ENCODE results near the gene MTUS2. TPM values are rescaled to one million over a fixed set of nuclear protein-coding genes. Genes with fewer than 3 reads are reported as not detected.

The MTUS2 gene
- total and polyA plus RNA-seq, 2 donors (not counting 3 experiments of a cell fraction or from before 2014, with no cell fraction given) = not detected

DNA sequence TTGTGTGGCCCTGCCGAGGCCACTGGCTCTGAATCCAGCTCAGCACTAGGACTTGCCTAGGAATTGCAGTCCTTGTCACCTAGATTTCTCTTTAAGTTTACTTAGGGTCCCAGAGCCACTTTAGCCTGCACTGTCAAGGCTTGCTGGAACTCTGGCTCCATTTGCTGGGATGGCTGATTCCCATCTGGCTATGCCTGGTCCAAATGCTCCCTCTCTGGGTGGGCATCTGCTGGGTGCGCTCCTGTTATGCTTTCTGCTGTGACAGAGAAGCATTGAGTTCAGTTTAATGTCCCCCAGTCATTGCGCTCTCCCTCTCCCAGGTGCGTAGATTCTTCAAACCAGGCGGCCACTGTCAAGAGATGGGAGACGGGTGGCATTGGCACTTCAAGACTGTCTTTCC, 102.2 kb downstream of the MTUS2 start:
- Histone ChIP-seq H3K27me3 (ENCODE audit: control insufficient read depth in 2 of 2, insufficient read depth in 2 of 2, low read length in 2 of 2) (no peaks in the 10 kb centered on the region), H4K20me1 (replicated peaks; ENCODE audit: control insufficient read depth, extremely low read depth, insufficient read depth, low read length) (no peaks in the 10 kb centered on the region), H3K9me1 (replicated peaks; ENCODE audit: control insufficient read depth, extremely low read depth, insufficient read depth, low read length) (no peaks in the 10 kb centered on the region), H3K4me1 (ENCODE audit: control insufficient read depth, extremely low read depth, insufficient read depth, low read length) (no peaks in the 10 kb centered on the region), H2AFZ (ENCODE audit: low read depth, low read length) (no peak overlapping the region), H3K79me2 (ENCODE audit: control insufficient read depth, insufficient read depth, low read length) (no peaks in the 10 kb centered on the region), H3K4me3 (replicated peaks in 1 of 3; ENCODE audit: insufficient read depth in 1 of 3, low read depth in 1 of 3, low read length in 3 of 3) (no peak overlapping the region), H3K27ac (ENCODE audit: insufficient read depth, low read depth, low read length) (no peak overlapping the region), H3K9ac (replicated peaks; ENCODE audit: extremely low read depth, insufficient read depth, low read length) (no peak overlapping the region), H3K9me3 (replicated peaks; ENCODE audit: control insufficient read depth, insufficient read depth, low read length) (peaks cover 3% of the 10 kb centered on the region), H3K4me2 (ENCODE audit: insufficient read depth, low read length) (no peak overlapping the region), H3K36me3 (ENCODE audit: control insufficient read depth in 2 of 2, extremely low read depth in 1 of 2, insufficient read depth in 2 of 2, low read length in 2 of 2) (no peaks in the 10 kb centered on the region)
- intact Hi-C loops (cut with micrococcal nuclease) (no loop called here), dilution Hi-C loops (cut with MboI; ENCODE audit: extremely low pct_ligation_motif_present, low sequenced_read_pairs) (no loop called here)
- POLR2A ChIA-PET = no interaction called here
- DNase-seq (ENCODE audit: low read depth, low spot score) = no peak
- FAIRE-seq = no peak
- CTCF ChIA-PET = no interaction called here
- BruUV-seq (replicated peaks) = no TSS peak
- no peak for TF ChIP-seq JUN (IDR thresholded peaks at IDR 0.05; ENCODE audit: borderline replicate concordance, insufficient read depth, insufficient read length, low read depth)

DNA sequence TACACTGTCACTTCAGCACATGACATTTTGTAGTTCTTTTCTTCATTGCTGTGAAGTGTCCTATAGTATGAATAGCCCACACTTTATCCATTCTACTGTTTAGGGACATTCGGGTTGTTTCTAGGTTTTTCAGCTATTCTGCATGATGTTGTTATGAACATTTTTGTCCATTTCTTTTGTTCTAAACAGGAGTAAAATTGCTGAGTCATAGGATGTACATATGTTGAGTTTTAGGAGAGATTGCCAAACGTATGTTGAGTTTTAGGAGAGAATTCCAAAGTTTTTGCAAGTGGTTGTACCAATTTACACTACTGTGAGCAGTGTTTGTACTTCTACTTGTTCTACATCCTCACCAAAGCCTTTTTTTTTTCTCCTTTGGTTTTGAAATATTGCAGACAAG, 115.0 kb downstream of the MTUS2 start:
- POLR2A ChIA-PET = no interaction called here
- Histone ChIP-seq H3K27ac (ENCODE audit: insufficient read depth, low read depth, low read length) (no peak overlapping the region), H3K4me1 (ENCODE audit: control insufficient read depth, extremely low read depth, insufficient read depth, low read length) (no peaks in the 10 kb centered on the region), H2AFZ (ENCODE audit: low read depth, low read length) (no peak overlapping the region), H3K27me3 (ENCODE audit: control insufficient read depth in 2 of 2, insufficient read depth in 2 of 2, low read length in 2 of 2) (no peaks in the 10 kb centered on the region), H3K79me2 (ENCODE audit: control insufficient read depth, insufficient read depth, low read length) (no peaks in the 10 kb centered on the region), H3K4me3 (replicated peaks in 1 of 3; ENCODE audit: insufficient read depth in 1 of 3, low read depth in 1 of 3, low read length in 3 of 3) (no peak overlapping the region), H4K20me1 (replicated peaks; ENCODE audit: control insufficient read depth, extremely low read depth, insufficient read depth, low read length) (no peaks in the 10 kb centered on the region), H3K4me2 (ENCODE audit: insufficient read depth, low read length) (no peak overlapping the region), H3K9ac (replicated peaks; ENCODE audit: extremely low read depth, insufficient read depth, low read length) (no peak overlapping the region), H3K9me3 (replicated peaks; ENCODE audit: control insufficient read depth, insufficient read depth, low read length) (no peaks in the 10 kb centered on the region), H3K36me3 (ENCODE audit: control insufficient read depth in 2 of 2, extremely low read depth in 1 of 2, insufficient read depth in 2 of 2, low read length in 2 of 2) (no peaks in the 10 kb centered on the region), H3K9me1 (replicated peaks; ENCODE audit: control insufficient read depth, extremely low read depth, insufficient read depth, low read length) (no peaks in the 10 kb centered on the region)
- dilution Hi-C loops (cut with MboI; ENCODE audit: extremely low pct_ligation_motif_present, low sequenced_read_pairs) = no loop called here
- no peak for DNase-seq (ENCODE audit: low read depth, low spot score)
- CTCF ChIA-PET = no interaction called here
- no TSS peak for BruUV-seq (replicated peaks)
- TF ChIP-seq, protein P1, sequence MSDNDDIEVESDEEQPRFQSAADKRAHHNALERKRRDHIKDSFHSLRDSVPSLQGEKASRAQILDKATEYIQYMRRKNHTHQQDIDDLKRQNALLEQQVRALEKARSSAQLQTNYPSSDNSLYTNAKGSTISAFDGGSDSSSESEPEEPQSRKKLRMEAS (IDR thresholded peaks at IDR 0.05; ENCODE audit: insufficient read depth, insufficient read length) = no peak
- TF ChIP-seq, protein P2, sequence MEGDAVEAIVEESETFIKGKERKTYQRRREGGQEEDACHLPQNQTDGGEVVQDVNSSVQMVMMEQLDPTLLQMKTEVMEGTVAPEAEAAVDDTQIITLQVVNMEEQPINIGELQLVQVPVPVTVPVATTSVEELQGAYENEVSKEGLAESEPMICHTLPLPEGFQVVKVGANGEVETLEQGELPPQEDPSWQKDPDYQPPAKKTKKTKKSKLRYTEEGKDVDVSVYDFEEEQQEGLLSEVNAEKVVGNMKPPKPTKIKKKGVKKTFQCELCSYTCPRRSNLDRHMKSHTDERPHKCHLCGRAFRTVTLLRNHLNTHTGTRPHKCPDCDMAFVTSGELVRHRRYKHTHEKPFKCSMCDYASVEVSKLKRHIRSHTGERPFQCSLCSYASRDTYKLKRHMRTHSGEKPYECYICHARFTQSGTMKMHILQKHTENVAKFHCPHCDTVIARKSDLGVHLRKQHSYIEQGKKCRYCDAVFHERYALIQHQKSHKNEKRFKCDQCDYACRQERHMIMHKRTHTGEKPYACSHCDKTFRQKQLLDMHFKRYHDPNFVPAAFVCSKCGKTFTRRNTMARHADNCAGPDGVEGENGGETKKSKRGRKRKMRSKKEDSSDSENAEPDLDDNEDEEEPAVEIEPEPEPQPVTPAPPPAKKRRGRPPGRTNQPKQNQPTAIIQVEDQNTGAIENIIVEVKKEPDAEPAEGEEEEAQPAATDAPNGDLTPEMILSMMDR (IDR thresholded peaks at IDR 0.05; ENCODE audit: extremely low read depth in 1 of 2, insufficient read depth in 1 of 2, low read depth in 1 of 2, low read length in 2 of 2) = no peak
- TF ChIP-seq EZH2 (IDR thresholded peaks at IDR 0.05; ENCODE audit: borderline replicate concordance, low read depth, low read length, severe bottlenecking) (no peak), GATA2 (IDR thresholded peaks at IDR 0.05; ENCODE audit: insufficient read depth, insufficient read length, low read depth, low read length) (no peak), POLR2A (IDR thresholded peaks at IDR 0.05; ENCODE audit: low read depth, low read length) (no peak), MYC (IDR thresholded peaks at IDR 0.05; ENCODE audit: low read depth, low read length) (no peak), JUN (IDR thresholded peaks at IDR 0.05; ENCODE audit: borderline replicate concordance, insufficient read depth, insufficient read length, low read depth) (no peak), FOS (IDR thresholded peaks at IDR 0.05; ENCODE audit: borderline replicate concordance, insufficient read depth, low read length) (no peak), POLR2AphosphoS5 (IDR thresholded peaks at IDR 0.05; ENCODE audit: insufficient read depth, low read depth, low read length) (no peak)
- intact Hi-C loops (cut with micrococcal nuclease) = no loop called here
- no peak for FAIRE-seq
